GM18505 (cell line): ENCODE measurements around the gene DPP8.
"Not testable (repeated sequence)": the region's sequence is repeated elsewhere in the genome, so short reads cannot be mapped to it uniquely, and the experiment has no call there.

ENCODE experiments used
- ATAC-seq: cut with Tn5 transposase; IDR thresholded peaks from one replicate; pipeline ENCODE4 v1.9.1; 2021; ENCODE audit not compliant: unreplicated experiment
- POLR2A ChIP-seq: IDR thresholded peaks from 4 replicates; pipeline ENCODE4 v1.6.1; 2011; ENCODE audit warnings: borderline replicate concordance; ENCODE audit not compliant: insufficient read depth, insufficient read length; ENCODE audit errors: extremely low read depth

DPP8 gene

GRCh38 chr15:65516997-65517865 lies at the start of gene DPP8:
TSS of gene DPP8 (minus strand) at chr15:65517689. CDS start at chr15:65512553, 5,136 bp downstream.
- TF ChIP-seq POLR2A: peak; percentile 87
- ATAC-seq: peak; percentile 87

- ATAC-seq: no peak
- TF ChIP-seq POLR2A: no peak
These were observed 44.4 kb upstream of the DPP8 start for GRCh38 chr15:65561934-65562333.

- no peak for TF ChIP-seq POLR2A
- no peak for ATAC-seq
These were observed 42.5 kb upstream of the DPP8 start for GRCh38 chr15:65559941-65560340.

DNA sequence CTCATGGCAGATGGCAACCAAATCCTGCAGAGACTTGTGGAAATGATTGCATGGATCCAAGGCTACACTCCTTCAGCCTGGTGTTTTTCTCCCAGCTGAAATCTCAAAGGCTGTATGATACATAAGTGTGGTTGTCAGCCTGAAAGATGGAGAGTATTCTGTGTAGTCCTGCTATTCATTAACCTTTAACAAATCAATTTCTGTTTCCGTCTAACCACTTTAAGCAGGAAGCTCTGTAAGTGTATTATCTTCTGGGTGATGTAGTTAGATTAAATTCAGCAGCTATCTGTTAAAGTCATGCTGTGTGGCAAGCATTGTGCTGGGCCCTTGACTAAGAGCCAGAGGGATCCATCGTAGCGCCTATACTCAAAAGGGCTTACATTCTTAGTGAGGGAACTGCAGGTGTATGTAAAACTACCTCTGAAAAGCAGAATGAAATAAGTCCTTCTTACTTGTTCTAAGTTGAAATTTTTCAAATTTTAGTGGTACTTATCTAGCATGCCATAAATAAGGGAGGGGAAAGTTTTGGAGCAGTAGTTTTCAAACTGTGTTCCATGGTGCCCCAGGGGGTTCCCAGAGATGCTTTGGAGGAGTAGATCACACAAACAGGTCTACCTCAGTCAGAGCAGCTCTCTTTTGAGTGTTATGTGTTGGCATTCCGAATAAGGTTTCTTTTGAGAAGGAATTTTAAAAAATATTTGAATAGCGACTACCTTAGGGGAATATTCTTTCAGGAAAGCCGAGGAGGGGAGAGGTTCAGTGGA lies 41.7 kb upstream of the DPP8 start:
- no peak for TF ChIP-seq POLR2A

GRCh38 chr15:65558336-65558735 lies 40.8 kb upstream of the DPP8 start:
- TF ChIP-seq POLR2A: no peak
- no peak for ATAC-seq

More for the DNA sequence above, 41.7 kb upstream of the DPP8 start:
- no peak for ATAC-seq

GRCh38 chr15:65556622-65557021 lies 39.1 kb upstream of the DPP8 start:
- no peak for TF ChIP-seq POLR2A
- ATAC-seq: no peak

DNA sequence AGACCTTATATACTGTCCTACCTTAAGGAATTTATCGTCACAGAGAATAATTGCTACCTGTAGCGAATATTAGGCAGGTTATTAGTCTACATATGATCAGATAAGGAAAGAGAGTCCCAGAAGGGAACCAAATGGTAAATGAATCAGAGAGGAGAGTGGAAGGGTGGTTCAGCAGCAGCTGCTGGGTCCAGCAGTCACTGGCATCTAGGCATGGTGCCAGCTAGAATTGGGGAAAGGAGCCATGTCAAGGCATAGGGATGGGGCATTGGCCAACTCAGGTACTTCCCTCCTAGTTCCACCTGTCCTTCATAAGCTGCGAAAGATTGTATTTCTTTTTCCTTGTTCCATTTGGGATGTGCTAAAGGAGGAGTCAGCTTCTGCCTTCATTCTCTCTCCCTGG lies 36.2 kb upstream of the DPP8 start:
- no peak for ATAC-seq
- no peak for TF ChIP-seq POLR2A

GRCh38 chr15:65552851-65553250 lies 35.4 kb upstream of the DPP8 start:
- not testable (repeated sequence) for ATAC-seq

GRCh38 chr15:65551183-65551582 lies 33.7 kb upstream of the DPP8 start:
- no peak for ATAC-seq
- no peak for TF ChIP-seq POLR2A

DNA sequence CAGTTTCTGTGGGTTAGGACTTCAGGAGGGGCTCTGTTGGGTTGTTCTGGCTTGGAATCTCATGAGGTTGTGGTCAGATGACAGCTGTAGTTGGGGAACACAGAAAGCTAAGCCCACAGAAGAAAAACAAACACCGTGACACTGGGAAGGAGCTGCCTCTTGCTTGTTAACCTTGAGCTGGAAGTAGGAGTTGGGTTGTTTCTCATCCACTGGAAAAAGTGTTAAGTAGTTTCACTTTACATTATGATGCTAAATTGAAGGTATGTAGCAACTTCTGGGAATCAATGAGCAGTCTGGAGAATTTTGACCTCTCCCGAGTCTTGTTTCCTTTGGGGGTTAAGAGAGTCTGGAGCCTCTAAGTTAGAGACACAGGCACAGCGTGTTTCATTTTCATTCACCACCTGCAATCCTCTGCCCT lies 33.2 kb upstream of the DPP8 start:
- TF ChIP-seq POLR2A: no peak
- ATAC-seq: no peak

GRCh38 chr15:65549288-65549687 lies 31.8 kb upstream of the DPP8 start:
- ATAC-seq: not testable (repeated sequence)

GRCh38 chr15:65547841-65548240 lies 30.4 kb upstream of the DPP8 start:
- ATAC-seq: no peak
- no peak for TF ChIP-seq POLR2A

DNA sequence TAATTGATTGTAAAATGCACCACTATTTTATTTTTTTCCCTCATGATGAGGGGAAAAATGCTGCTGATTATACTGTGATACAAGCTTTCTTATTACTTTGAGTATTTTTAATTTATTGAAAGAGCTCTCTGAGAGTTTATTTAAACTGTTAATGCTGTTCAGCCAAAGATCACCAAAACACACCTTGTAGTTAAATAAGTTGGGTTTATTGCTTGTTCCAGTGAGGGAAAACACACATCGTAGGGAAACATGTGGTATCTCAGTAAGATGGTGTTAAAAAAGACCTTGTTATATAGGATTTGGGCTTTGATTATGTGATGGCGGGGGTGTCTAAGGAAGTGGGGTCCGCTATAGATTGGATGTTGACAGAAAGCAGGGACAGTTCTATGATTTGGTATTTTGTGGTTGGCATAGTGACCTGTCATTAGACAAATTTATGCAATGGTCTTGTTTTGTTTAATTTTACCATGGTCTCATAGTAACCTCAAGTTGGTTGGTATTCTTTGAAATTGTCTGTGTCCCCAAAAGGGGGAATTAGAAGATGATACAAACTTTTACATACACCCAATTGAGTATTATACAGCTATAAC lies 23.8 kb upstream of the DPP8 start:
- no peak for ATAC-seq
- TF ChIP-seq POLR2A: no peak

- ATAC-seq: no peak
- TF ChIP-seq POLR2A: no peak
These were observed 22.8 kb upstream of the DPP8 start for GRCh38 chr15:65540314-65540713.

DNA sequence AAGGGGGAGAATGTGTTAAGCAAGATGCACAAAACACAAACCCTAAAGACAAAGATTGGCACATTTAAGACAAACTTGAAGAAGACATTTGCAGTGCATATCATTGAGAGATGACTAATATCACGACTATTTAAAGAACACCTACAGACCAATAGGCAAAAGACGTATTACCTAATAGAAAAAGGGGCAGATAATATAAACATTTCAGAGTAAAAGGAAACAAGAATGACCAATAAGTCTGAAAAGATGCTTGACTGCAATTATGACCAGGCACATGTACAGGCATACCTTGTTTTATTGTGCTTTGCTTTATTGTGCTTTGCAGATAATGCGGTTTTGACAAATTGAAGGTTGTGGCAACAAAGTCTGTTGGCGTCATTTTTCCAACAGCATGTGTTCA lies 17.7 kb upstream of the DPP8 start:
- TF ChIP-seq POLR2A: no peak
- no peak for ATAC-seq
